Thymus (tissue), 11 donors: ENCODE data around the gene MBTPS1. TPM values are rescaled to one million over a fixed set of nuclear protein-coding genes. Genes with fewer than 3 reads are reported as not detected.
"Not testable (repeated sequence)": the region's sequence is repeated elsewhere in the genome, so short reads cannot be mapped to it uniquely, and the experiment has no call there.

Experiments
- DNase-seq, 9 donors: peaks; one replicate each; pipeline ENCODE4 v3.0.0-alpha.2; 2013; ENCODE audit warnings: low spot score in 9 of 9, low read depth in 6 of 9, missing footprints in 1 of 9
- H3K27ac ChIP-seq, 2 donors: one replicate each; pipeline ENCODE4 v1.5.1; 2013; ENCODE audit warnings: control low read depth in 1 of 2, low read depth in 1 of 2, low read length in 1 of 2, mild to moderate bottlenecking in 1 of 2, moderate library complexity in 1 of 2
- H3K27me3 ChIP-seq, 2 donors: one replicate each; pipeline ENCODE4 v1.5.1; 2013; ENCODE audit warnings: low read length in 1 of 2; ENCODE audit not compliant: control insufficient read depth in 2 of 2, insufficient read depth in 1 of 2
- H3K36me3 ChIP-seq, 2 donors: one replicate each; pipeline ENCODE4 v1.5.1; 2013; ENCODE audit warnings: low read length in 1 of 2, mild to moderate bottlenecking in 1 of 2, moderate library complexity in 1 of 2; ENCODE audit not compliant: control insufficient read depth in 2 of 2, insufficient read depth in 2 of 2
- H3K4me1 ChIP-seq, 2 donors: one replicate each; pipeline ENCODE4 v1.5.1; 2013; ENCODE audit warnings: low read length in 2 of 2; ENCODE audit not compliant: control insufficient read depth in 2 of 2, insufficient read depth in 2 of 2
- H3K4me3 ChIP-seq, 2 donors: one replicate each; pipeline ENCODE4 v1.5.1; 2013; ENCODE audit warnings: low read length in 2 of 2, control low read depth in 1 of 2, mild to moderate bottlenecking in 1 of 2
- H3K9me3 ChIP-seq, 2 donors: one replicate each; pipeline ENCODE4 v1.5.1; 2013; ENCODE audit warnings: low read length in 1 of 2, mild to moderate bottlenecking in 1 of 2; ENCODE audit not compliant: control insufficient read depth in 2 of 2, insufficient read depth in 1 of 2
- WGBS: extraction: QIAGEN DNeasy Blood & Tissue Kit; methylation state at CpG from one replicate; pipeline ENCODE4 v1.1.7; 2013; 5-methylcytosine and 5-hydroxymethylcytosine counted together
- polyA plus RNA-seq: library from polyadenylated mRNA; stranded (reverse); fragments of 200-250 nt; gene quantifications from one replicate; pipeline ENCODE4 v1.2.3, GENCODE V29; 2013
- total RNA-seq: library from RNA; stranded (reverse); fragments of 120-200 nt; gene quantifications from one replicate; pipeline ENCODE4 v1.2.4, GENCODE V29; 2013
- donor health status: healthy.

The MBTPS1 gene
- total and polyA plus RNA-seq, 2 donors: 39.4 to 65.6 TPM

- no peaks in the 10 kb centered on the region for H3K27me3 ChIP-seq
- H3K9me3 ChIP-seq: no peaks in the 10 kb centered on the region
- DNase-seq: no peak
- H3K27ac ChIP-seq: no peak overlapping the region
- H3K4me3 ChIP-seq: no peak overlapping the region
- no peaks in the 10 kb centered on the region for H3K4me1 ChIP-seq
- H3K36me3 ChIP-seq: peaks cover 8 to 13% of the 10 kb centered on the region in 2 donors
- 97% methylated on average over 7 of the region's 7 CpGs for WGBS
Measured at GRCh38 chr16:84124257-84125073, 7.7 kb upstream of the MBTPS1 start.

- H3K9me3 ChIP-seq: no peaks in the 10 kb centered on the region
- H3K4me1 ChIP-seq: peaks cover 2 to 6% of the 10 kb centered on the region in 2 donors
- H3K36me3 ChIP-seq: peaks cover 8 to 9% of the 10 kb centered on the region in 2 donors
- no peak overlapping the region for H3K4me3 ChIP-seq
- no peak for DNase-seq
- H3K27me3 ChIP-seq: no peaks in the 10 kb centered on the region
- WGBS: 98% methylated on average over 10 of the region's 10 CpGs
- H3K27ac ChIP-seq: no peak overlapping the region
Measured at GRCh38 chr16:84121007-84121406, 4.3 kb upstream of the MBTPS1 start.

GRCh38 chr16:84120023-84120422, 3.3 kb upstream of the MBTPS1 start:
- Histone ChIP-seq H3K9me3 (no peaks in the 10 kb centered on the region), H3K4me1 (peaks cover 7 to 12% of the 10 kb centered on the region in 2 donors), H3K4me3 (no peak overlapping the region), H3K36me3 (peaks cover 8 to 9% of the 10 kb centered on the region in 2 donors), H3K27me3 (no peaks in the 10 kb centered on the region), H3K27ac (no peak overlapping the region)
- 92% methylated on average over 5 of the region's 5 CpGs for WGBS
- no peak for DNase-seq

GRCh38 chr16:84119368-84119767, 2.6 kb upstream of the MBTPS1 start:
- H3K27ac ChIP-seq: no peak overlapping the region

GRCh38 chr16:84118315-84118714, 1.6 kb upstream of the MBTPS1 start:
- H3K4me1 ChIP-seq: peaks cover 8 to 13% of the 10 kb centered on the region in 2 donors
- H3K27ac ChIP-seq, DNase-seq, H3K9me3 ChIP-seq, H3K4me3 ChIP-seq, H3K27me3 ChIP-seq, H3K36me3 ChIP-seq: not testable (repeated sequence)
- WGBS: 97% methylated on average over 5 of the region's 5 CpGs

More at GRCh38 chr16:84119368-84119767, 2.6 kb upstream of the MBTPS1 start:
- DNase-seq: no peak
- Histone ChIP-seq H3K9me3 (no peaks in the 10 kb centered on the region), H3K27me3 (no peaks in the 10 kb centered on the region), H3K4me1 (peaks cover 8 to 13% of the 10 kb centered on the region in 2 donors), H3K4me3 (no peak overlapping the region), H3K36me3 (peaks cover 7 to 8% of the 10 kb centered on the region in 2 donors)
- 96% methylated on average over 13 of the region's 13 CpGs for WGBS

- no peaks in the 10 kb centered on the region for H3K27me3 ChIP-seq
- WGBS: 12% methylated on average over 12 of the region's 12 CpGs
- H3K27ac ChIP-seq: no peak overlapping the region
- H3K4me1 ChIP-seq: peaks cover 8 to 13% of the 10 kb centered on the region in 2 donors
- H3K9me3 ChIP-seq: no peaks in the 10 kb centered on the region
- DNase-seq: peak in 4 of 9 donors; percentile 17 to 63 (median 34)
- H3K36me3 ChIP-seq: no peaks in the 10 kb centered on the region
- peak overlapping the region; percentile 89 to 97 for H3K4me3 ChIP-seq
Measured at GRCh38 chr16:84117494-84117843, 727 bp upstream of the MBTPS1 start.

GRCh38 chr16:84115919-84116719, 623 bp downstream of the MBTPS1 start:
- H3K36me3 ChIP-seq: no peaks in the 10 kb centered on the region
- peaks cover 8 to 13% of the 10 kb centered on the region in 2 donors for H3K4me1 ChIP-seq
- peak overlapping the region; percentile 89 to 97 for H3K4me3 ChIP-seq
- no peaks in the 10 kb centered on the region for H3K27me3 ChIP-seq
- WGBS: 3% methylated on average over 57 of the region's 57 CpGs
- no peaks in the 10 kb centered on the region for H3K9me3 ChIP-seq
- H3K27ac ChIP-seq: peak overlapping the region; percentile 86 to 98
- peak in 6 of 9 donors; percentile 27 to 82 (median 56) for DNase-seq

GRCh38 chr16:84111949-84112348, 4.8 kb downstream of the MBTPS1 start:
- H3K36me3 ChIP-seq: peaks cover 14 to 20% of the 10 kb centered on the region in 2 donors
- WGBS: 97% methylated on average over 3 of the region's 3 CpGs
- not testable (repeated sequence) for H3K4me3 ChIP-seq, DNase-seq, H3K4me1 ChIP-seq, H3K9me3 ChIP-seq, H3K27ac ChIP-seq, H3K27me3 ChIP-seq

- H3K4me3 ChIP-seq: no peak overlapping the region
- H3K27me3 ChIP-seq: no peaks in the 10 kb centered on the region
- peaks cover 17 to 21% of the 10 kb centered on the region in 2 donors for H3K36me3 ChIP-seq
- no peak overlapping the region for H3K27ac ChIP-seq
- H3K4me1 ChIP-seq: peaks cover 6% of the 10 kb centered on the region in 2 donors
- no peak for DNase-seq
- no peaks in the 10 kb centered on the region for H3K9me3 ChIP-seq
- 87% methylated on average over 3 of the region's 3 CpGs for WGBS
Measured at GRCh38 chr16:84111525-84111924, 5.2 kb downstream of the MBTPS1 start.
